GM19351 (cell line): ENCODE results near the gene IMMP2L.

Source experiments
- ATAC-seq: cut with Tn5 transposase; IDR thresholded peaks from one replicate; pipeline ENCODE4 v1.9.1; 2021; ENCODE audit warnings: mild to moderate bottlenecking, moderate library complexity; ENCODE audit not compliant: unreplicated experiment

The IMMP2L gene

GRCh38 chr7:110786328-110786965, 775.8 kb downstream of the IMMP2L start:
- ATAC-seq = no peak

GRCh38 chr7:110784749-110785148, 777.5 kb downstream of the IMMP2L start:
- no peak for ATAC-seq

- no peak for ATAC-seq
These were observed 781.6 kb downstream of the IMMP2L start for GRCh38 chr7:110780712-110781111.

- no peak for ATAC-seq
These were observed 783.0 kb downstream of the IMMP2L start for GRCh38 chr7:110779339-110779738.

- ATAC-seq = no peak
These were observed 787.2 kb downstream of the IMMP2L start for GRCh38 chr7:110775046-110775445.

- no peak for ATAC-seq
These were observed 788.2 kb downstream of the IMMP2L start for GRCh38 chr7:110774071-110774470.

GRCh38 chr7:110772615-110773014, 789.7 kb downstream of the IMMP2L start:
- ATAC-seq = no peak

- ATAC-seq = no peak
These were observed 790.6 kb downstream of the IMMP2L start for GRCh38 chr7:110771717-110772116.

GRCh38 chr7:110767550-110768110, 794.7 kb downstream of the IMMP2L start:
- no peak for ATAC-seq

GRCh38 chr7:110766864-110767263, 795.4 kb downstream of the IMMP2L start:
- no peak for ATAC-seq

GRCh38 chr7:110764852-110765251, 797.4 kb downstream of the IMMP2L start:
- ATAC-seq = no peak

- no peak for ATAC-seq
These were observed 799.6 kb downstream of the IMMP2L start for GRCh38 chr7:110762546-110763225.

GRCh38 chr7:110760341-110760740, 802.0 kb downstream of the IMMP2L start:
- no peak for ATAC-seq

- no peak for ATAC-seq
These were observed 803.2 kb downstream of the IMMP2L start for GRCh38 chr7:110759069-110759468.

- no peak for ATAC-seq
These were observed 807.6 kb downstream of the IMMP2L start for GRCh38 chr7:110754649-110755048.

GRCh38 chr7:110750931-110751605, 811.2 kb downstream of the IMMP2L start:
- no peak for ATAC-seq

GRCh38 chr7:110733221-110733620, 829.1 kb downstream of the IMMP2L start:
- no peak for ATAC-seq

- no peak for ATAC-seq
These were observed 837.5 kb downstream of the IMMP2L start for GRCh38 chr7:110724811-110725210.

- no peak for ATAC-seq
These were observed 840.9 kb downstream of the IMMP2L start for GRCh38 chr7:110721395-110721794.

- ATAC-seq = no peak
These were observed 841.7 kb downstream of the IMMP2L start for GRCh38 chr7:110720626-110721025.

GRCh38 chr7:110719741-110720140, 842.6 kb downstream of the IMMP2L start:
- no peak for ATAC-seq
